ENCODE results near the gene ISOC2. TPM values are rescaled to one million over a fixed set of nuclear protein-coding genes. Genes with fewer than 3 reads are reported as not detected.
A peak's percentile ranks its signal among the peaks of the same experiment; 100 is the strongest.

The ISOC2 gene
- total and polyA plus RNA-seq, 12 donors, result 42.5 to 117 (median 50.0) TPM

- no peak for DNase-seq
- intact Hi-C loops (cut with DNase I), result no loop called here
Observed at GRCh38 chr19:55486043-55486970, 24.9 kb upstream of the ISOC2 start.

GRCh38 chr19:55485439-55486011 is 24.1 kb upstream of the ISOC2 start:
- ATAC-seq (peak in 1 of 8 donors; percentile 1), DNase-seq (no peak)
- intact Hi-C loops (cut with DNase I), result no loop called here
- no peaks in the 10 kb centered on the region for H3K9me3 ChIP-seq
- TF ChIP-seq CTCF (IDR thresholded peaks at IDR 0.05), result no peak
- peak overlapping the region; percentile 25 to 95 (median 88) for H3K27ac ChIP-seq
- peak overlapping the region; percentile 53 to 72 (median 66) for H3K4me3 ChIP-seq
- H3K4me1 ChIP-seq, result peaks cover 27 to 58% (median 46%) of the 10 kb centered on the region in 9 donors
- peaks cover 0 to 26% (median 10%) of the 10 kb centered on the region in 9 donors for H3K36me3 ChIP-seq
- WGBS, 2 donors, result 31 to 35% methylated on average over 18 of the region's 18 CpGs
- H3K27me3 ChIP-seq, result peaks cover 0 to 4% (median 0%) of the 10 kb centered on the region in 7 donors

More at GRCh38 chr19:55486043-55486970, 24.9 kb upstream of the ISOC2 start:
- peaks cover 0 to 4% (median 0%) of the 10 kb centered on the region in 7 donors for H3K27me3 ChIP-seq
- WGBS, 2 donors, result 65 to 69% methylated on average over 53 of the region's 53 CpGs
- H3K4me1 ChIP-seq, result peaks cover 27 to 58% (median 46%) of the 10 kb centered on the region in 9 donors
- H3K4me3 ChIP-seq, result peak overlapping the region in 7 of 10 donors; percentile 7 to 31 (median 19)
- H3K27ac ChIP-seq, result peak overlapping the region; percentile 78 to 95 (median 88)
- peak in 4 of 8 donors; percentile 2 to 37 (median 26) for ATAC-seq
- H3K9me3 ChIP-seq, result no peaks in the 10 kb centered on the region
- TF ChIP-seq CTCF (IDR thresholded peaks at IDR 0.05), result peak in 6 of 9 donors; percentile 21 to 57 (median 42)
- H3K36me3 ChIP-seq, result peaks cover 0 to 21% (median 10%) of the 10 kb centered on the region in 9 donors

GRCh38 chr19:55484593-55485438 is 23.4 kb upstream of the ISOC2 start, which contains the start of gene NAT14:
Gene NAT14, plus strand, starts transcription at chr19:55485188. Its CDS starts 521 bp downstream, at chr19:55485709.
- Histone ChIP-seq H3K27ac (peak within 1 kb of the TSS; percentile 78 to 95 (median 88)), H3K36me3 (peaks cover 0 to 26% (median 10%) of the 10 kb centered on the region in 9 donors), H3K9me3 (no peaks in the 10 kb centered on the region), H3K4me1 (peaks cover 27 to 60% (median 46%) of the 10 kb centered on the region in 9 donors), H3K27me3 (peaks cover 0 to 4% (median 0%) of the 10 kb centered on the region in 7 donors), H3K4me3 (peak within 1 kb of the TSS; percentile 53 to 72 (median 66))
- no peak for TF ChIP-seq CTCF (IDR thresholded peaks at IDR 0.05)
- WGBS, 2 donors, result 1% methylated on average over 75 to 78 of the region's 78 CpGs
- intact Hi-C loops (cut with DNase I), result no loop called here
- DNase-seq, result peak; percentile 54 to 65
- peak; percentile 19 to 50 (median 36) for ATAC-seq
